ENCODE measurements around the gene SLC29A4. TPM values are rescaled to one million over a fixed set of nuclear protein-coding genes. Genes with fewer than 3 reads are reported as not detected.
"Not testable (repeated sequence)": the region's sequence is repeated elsewhere in the genome, so short reads cannot be mapped to it uniquely, and the experiment has no call there.

Gene SLC29A4
- total RNA-seq, 1 experiment from 2014 or later = 27.7 TPM

GRCh38 chr7:5276611-5277010 is 6.1 kb upstream of the SLC29A4 start:
- H3K4me3 ChIP-seq (ENCODE audit: low read depth, low read length, poor library complexity, severe bottlenecking) = no peak overlapping the region
- H3K27ac ChIP-seq (ENCODE audit: low read depth, low read length, poor library complexity, severe bottlenecking) = no peak overlapping the region
- no peaks in the 10 kb centered on the region for H3K27me3 ChIP-seq (replicated peaks; ENCODE audit: insufficient read depth, low read depth, low read length, poor library complexity)
- intact Hi-C loops (cut with micrococcal nuclease; ENCODE audit: unreplicated experiment) = no loop called here
- no peak for DNase-seq (ENCODE audit: low spot score)
- no TSS peak for BruUV-seq (replicated peaks)
- no peaks in the 10 kb centered on the region for H3K4me1 ChIP-seq (ENCODE audit: insufficient read depth, low read length, poor library complexity, severe bottlenecking)
- ChIA-PET CTCF (no interaction called here), POLR2A (ENCODE audit: low non-redundant PET) (no interaction called here)
- no peaks in the 10 kb centered on the region for H3K36me3 ChIP-seq (ENCODE audit: insufficient read depth, low read length, poor library complexity, severe bottlenecking)
- TF ChIP-seq CTCF (conservative IDR thresholded peaks at IDR 0.05; ENCODE audit: low read depth, low read length) (no peak), EZH2 (IDR thresholded peaks at IDR 0.05; ENCODE audit: borderline replicate concordance, low read depth, low read length, poor library complexity, severe bottlenecking) (no peak)
- H3K9me3 ChIP-seq (ENCODE audit: low read depth, low read length, poor library complexity, severe bottlenecking) = no peaks in the 10 kb centered on the region

GRCh38 chr7:5278766-5279165 is 4.0 kb upstream of the SLC29A4 start:
- Histone ChIP-seq H3K9me3 (ENCODE audit: low read depth, low read length, poor library complexity, severe bottlenecking) (no peaks in the 10 kb centered on the region), H3K27ac (ENCODE audit: low read depth, low read length, poor library complexity, severe bottlenecking) (no peak overlapping the region), H3K4me1 (ENCODE audit: insufficient read depth, low read length, poor library complexity, severe bottlenecking) (no peaks in the 10 kb centered on the region), H3K36me3 (ENCODE audit: insufficient read depth, low read length, poor library complexity, severe bottlenecking) (no peaks in the 10 kb centered on the region), H3K4me3 (ENCODE audit: low read depth, low read length, poor library complexity, severe bottlenecking) (no peak overlapping the region), H3K27me3 (replicated peaks; ENCODE audit: insufficient read depth, low read depth, low read length, poor library complexity) (no peaks in the 10 kb centered on the region)
- CTCF ChIA-PET = no interaction called here
- intact Hi-C loops (cut with micrococcal nuclease; ENCODE audit: unreplicated experiment) = no loop called here
- POLR2A ChIA-PET (ENCODE audit: low non-redundant PET) = no interaction called here
- no TSS peak for BruUV-seq (replicated peaks)
- DNase-seq (ENCODE audit: low spot score) = no peak
- TF ChIP-seq CTCF (conservative IDR thresholded peaks at IDR 0.05; ENCODE audit: low read depth, low read length) (no peak), EZH2 (IDR thresholded peaks at IDR 0.05; ENCODE audit: borderline replicate concordance, low read depth, low read length, poor library complexity, severe bottlenecking) (no peak)

- no peaks in the 10 kb centered on the region for H3K36me3 ChIP-seq (ENCODE audit: insufficient read depth, low read length, poor library complexity, severe bottlenecking)
- DNase-seq (ENCODE audit: low spot score) = no peak
- no TSS peak for BruUV-seq (replicated peaks)
- H3K4me3 ChIP-seq (ENCODE audit: low read depth, low read length, poor library complexity, severe bottlenecking) = no peak overlapping the region
- H3K27me3 ChIP-seq (replicated peaks; ENCODE audit: insufficient read depth, low read depth, low read length, poor library complexity) = no peaks in the 10 kb centered on the region
- H3K27ac ChIP-seq (ENCODE audit: low read depth, low read length, poor library complexity, severe bottlenecking) = no peak overlapping the region
- no peaks in the 10 kb centered on the region for H3K9me3 ChIP-seq (ENCODE audit: low read depth, low read length, poor library complexity, severe bottlenecking)
- TF ChIP-seq CTCF (conservative IDR thresholded peaks at IDR 0.05; ENCODE audit: low read depth, low read length) (no peak), EZH2 (IDR thresholded peaks at IDR 0.05; ENCODE audit: borderline replicate concordance, low read depth, low read length, poor library complexity, severe bottlenecking) (no peak)
- ChIA-PET POLR2A (ENCODE audit: low non-redundant PET) (no interaction called here), CTCF (interaction anchor here (0.9 kb wide), 1 partner anchor 279 kb away, joined by 4 read pairs; no protein-coding TSS in a partner anchor)
- intact Hi-C loops (cut with micrococcal nuclease; ENCODE audit: unreplicated experiment) = no loop called here
- H3K4me1 ChIP-seq (ENCODE audit: insufficient read depth, low read length, poor library complexity, severe bottlenecking) = no peaks in the 10 kb centered on the region
Observed at GRCh38 chr7:5279734-5280133, 3.0 kb upstream of the SLC29A4 start.

GRCh38 chr7:5281598-5282500 is 894 bp upstream of the SLC29A4 start:
- BruUV-seq (replicated peaks); H3K36me3 ChIP-seq (ENCODE audit: insufficient read depth, low read length, poor library complexity, severe bottlenecking); H3K27me3 ChIP-seq (replicated peaks; ENCODE audit: insufficient read depth, low read depth, low read length, poor library complexity); intact Hi-C loops (cut with micrococcal nuclease; ENCODE audit: unreplicated experiment); H3K9me3 ChIP-seq (ENCODE audit: low read depth, low read length, poor library complexity, severe bottlenecking); H3K27ac ChIP-seq (ENCODE audit: low read depth, low read length, poor library complexity, severe bottlenecking); H3K4me1 ChIP-seq (ENCODE audit: insufficient read depth, low read length, poor library complexity, severe bottlenecking); H3K4me3 ChIP-seq (ENCODE audit: low read depth, low read length, poor library complexity, severe bottlenecking); POLR2A ChIA-PET (ENCODE audit: low non-redundant PET); CTCF ChIA-PET: not testable (repeated sequence)
- DNase-seq (ENCODE audit: low spot score) = peak; percentile 25

All from A673 (cell line).